Measurements from ENCODE around the gene ANKRD10.

The ANKRD10 gene

DNA sequence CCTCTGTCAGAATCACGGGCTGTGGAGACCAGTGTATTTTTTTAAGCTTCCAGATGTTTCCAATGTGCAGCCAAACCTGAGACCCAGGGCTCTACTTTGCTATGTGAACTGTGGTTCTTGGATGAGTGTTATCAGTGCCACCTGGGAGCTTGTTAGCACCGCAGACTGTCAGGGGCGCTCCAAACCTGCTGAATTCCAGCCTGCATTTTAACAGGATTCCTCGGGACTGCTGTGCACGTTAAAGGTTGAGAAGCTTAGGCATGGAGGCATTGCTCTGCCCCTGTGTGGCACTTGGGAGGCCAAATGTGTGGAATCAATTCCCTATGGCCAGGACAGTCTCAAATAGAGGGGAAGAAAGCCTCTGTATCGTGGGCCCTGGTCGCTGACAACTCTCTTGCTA, 80.3 kb downstream of the ANKRD10 start:
- no peaks in the 10 kb centered on the region for H4K20me1 ChIP-seq (ENCODE audit: insufficient read depth, low read length)
- no peak overlapping the region for H3K4me3 ChIP-seq (ENCODE audit: low read depth in 1 of 2, low read length in 2 of 2)
- no peak for DNase-seq
- peaks cover 16% of the 10 kb centered on the region for H3K27me3 ChIP-seq (ENCODE audit: insufficient read depth, low read length, poor library complexity)
- no peaks in the 10 kb centered on the region for H3K9me3 ChIP-seq (ENCODE audit: insufficient read depth, low read length, severe bottlenecking)
- H3K4me2 ChIP-seq (ENCODE audit: insufficient read depth, low read length), result no peak overlapping the region
- no peak for TF ChIP-seq EZH2 (IDR thresholded peaks at IDR 0.05; ENCODE audit: borderline replicate concordance, low read depth, low read length, severe bottlenecking)
- TF ChIP-seq, protein P1, sequence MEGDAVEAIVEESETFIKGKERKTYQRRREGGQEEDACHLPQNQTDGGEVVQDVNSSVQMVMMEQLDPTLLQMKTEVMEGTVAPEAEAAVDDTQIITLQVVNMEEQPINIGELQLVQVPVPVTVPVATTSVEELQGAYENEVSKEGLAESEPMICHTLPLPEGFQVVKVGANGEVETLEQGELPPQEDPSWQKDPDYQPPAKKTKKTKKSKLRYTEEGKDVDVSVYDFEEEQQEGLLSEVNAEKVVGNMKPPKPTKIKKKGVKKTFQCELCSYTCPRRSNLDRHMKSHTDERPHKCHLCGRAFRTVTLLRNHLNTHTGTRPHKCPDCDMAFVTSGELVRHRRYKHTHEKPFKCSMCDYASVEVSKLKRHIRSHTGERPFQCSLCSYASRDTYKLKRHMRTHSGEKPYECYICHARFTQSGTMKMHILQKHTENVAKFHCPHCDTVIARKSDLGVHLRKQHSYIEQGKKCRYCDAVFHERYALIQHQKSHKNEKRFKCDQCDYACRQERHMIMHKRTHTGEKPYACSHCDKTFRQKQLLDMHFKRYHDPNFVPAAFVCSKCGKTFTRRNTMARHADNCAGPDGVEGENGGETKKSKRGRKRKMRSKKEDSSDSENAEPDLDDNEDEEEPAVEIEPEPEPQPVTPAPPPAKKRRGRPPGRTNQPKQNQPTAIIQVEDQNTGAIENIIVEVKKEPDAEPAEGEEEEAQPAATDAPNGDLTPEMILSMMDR (IDR thresholded peaks at IDR 0.05; ENCODE audit: borderline replicate concordance, extremely low read depth, low read length, poor library complexity, severe bottlenecking), result no peak
- H3K79me2 ChIP-seq (ENCODE audit: insufficient read depth, low read length), result no peaks in the 10 kb centered on the region
- no peak overlapping the region for H3K9ac ChIP-seq (ENCODE audit: low read depth, low read length)
- H3K27ac ChIP-seq (ENCODE audit: low read length), result no peak overlapping the region
- H2AFZ ChIP-seq (ENCODE audit: low read depth, low read length), result no peak overlapping the region
- no peaks in the 10 kb centered on the region for H3K4me1 ChIP-seq (ENCODE audit: insufficient read depth, low read length)
- H3K36me3 ChIP-seq (ENCODE audit: insufficient read depth, low read length), result no peaks in the 10 kb centered on the region
- no peak for ATAC-seq (ENCODE audit: insufficient read depth, low read depth)

DNA sequence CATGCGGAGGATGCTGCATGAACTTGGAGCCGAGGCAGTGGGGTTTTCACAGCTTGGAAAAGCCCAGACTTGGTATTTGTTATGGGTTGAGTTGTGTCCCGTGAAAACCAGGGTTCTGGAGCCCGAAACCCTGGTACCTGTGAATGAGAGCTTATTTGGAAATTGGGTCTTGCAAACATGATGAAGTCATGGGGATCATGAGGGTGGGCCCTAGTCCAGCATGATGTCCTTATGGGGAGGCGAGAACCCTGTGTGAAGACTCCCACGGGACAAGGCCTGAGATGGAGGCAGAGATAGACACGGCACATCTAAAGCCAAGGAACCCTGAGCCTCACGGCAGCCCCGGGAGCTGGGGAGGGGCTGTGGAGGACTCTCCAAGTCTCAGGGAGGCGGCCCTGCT, 82.3 kb downstream of the ANKRD10 start:
- ATAC-seq (ENCODE audit: insufficient read depth, low read depth) (no peak), DNase-seq (no peak)
- no peak overlapping the region for H3K27ac ChIP-seq (ENCODE audit: low read length)
- H4K20me1 ChIP-seq (ENCODE audit: insufficient read depth, low read length), result no peaks in the 10 kb centered on the region
- H3K9me3 ChIP-seq (ENCODE audit: insufficient read depth, low read length, severe bottlenecking), result no peaks in the 10 kb centered on the region
- no peak for TF ChIP-seq EZH2 (IDR thresholded peaks at IDR 0.05; ENCODE audit: borderline replicate concordance, low read depth, low read length, severe bottlenecking)
- TF ChIP-seq, protein P1 (IDR thresholded peaks at IDR 0.05; ENCODE audit: borderline replicate concordance, extremely low read depth, low read length, poor library complexity, severe bottlenecking), result no peak
- H3K9ac ChIP-seq (ENCODE audit: low read depth, low read length), result no peak overlapping the region
- H3K79me2 ChIP-seq (ENCODE audit: insufficient read depth, low read length), result no peaks in the 10 kb centered on the region
- H3K27me3 ChIP-seq (ENCODE audit: insufficient read depth, low read length, poor library complexity), result peaks cover 16% of the 10 kb centered on the region
- H2AFZ ChIP-seq (ENCODE audit: low read depth, low read length), result no peak overlapping the region
- no peak overlapping the region for H3K4me3 ChIP-seq (ENCODE audit: low read depth in 1 of 2, low read length in 2 of 2)
- no peaks in the 10 kb centered on the region for H3K4me1 ChIP-seq (ENCODE audit: insufficient read depth, low read length)
- no peaks in the 10 kb centered on the region for H3K36me3 ChIP-seq (ENCODE audit: insufficient read depth, low read length)
- H3K4me2 ChIP-seq (ENCODE audit: insufficient read depth, low read length), result no peak overlapping the region

DNA sequence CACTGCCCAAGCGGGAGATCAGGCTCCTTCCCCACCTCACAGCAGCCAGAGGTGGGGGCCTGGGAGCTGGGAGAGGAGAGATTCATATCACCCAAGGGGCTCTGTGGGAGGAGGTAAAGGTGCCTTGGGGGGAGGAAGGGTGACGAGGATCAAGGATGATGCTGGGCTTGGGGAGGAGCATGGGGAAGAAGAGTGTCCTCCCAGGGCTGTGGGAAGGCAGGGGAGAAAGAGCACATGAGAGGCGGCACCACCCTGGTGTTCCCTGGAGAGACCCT, 82.7 kb downstream of the ANKRD10 start:
- H4K20me1 ChIP-seq (ENCODE audit: insufficient read depth, low read length), result no peaks in the 10 kb centered on the region
- H3K4me1 ChIP-seq (ENCODE audit: insufficient read depth, low read length), result no peaks in the 10 kb centered on the region
- peaks cover 16% of the 10 kb centered on the region for H3K27me3 ChIP-seq (ENCODE audit: insufficient read depth, low read length, poor library complexity)
- no peak for TF ChIP-seq EZH2 (IDR thresholded peaks at IDR 0.05; ENCODE audit: borderline replicate concordance, low read depth, low read length, severe bottlenecking)
- TF ChIP-seq, protein P1 (IDR thresholded peaks at IDR 0.05; ENCODE audit: borderline replicate concordance, extremely low read depth, low read length, poor library complexity, severe bottlenecking), result no peak
- H3K4me2 ChIP-seq (ENCODE audit: insufficient read depth, low read length), result no peak overlapping the region
- H3K4me3 ChIP-seq (ENCODE audit: low read depth in 1 of 2, low read length in 2 of 2), result no peak overlapping the region
- H3K36me3 ChIP-seq (ENCODE audit: insufficient read depth, low read length), result no peaks in the 10 kb centered on the region
- H3K9ac ChIP-seq (ENCODE audit: low read depth, low read length), result no peak overlapping the region
- DNase-seq (no peak), ATAC-seq (ENCODE audit: insufficient read depth, low read depth) (no peak)
- no peaks in the 10 kb centered on the region for H3K79me2 ChIP-seq (ENCODE audit: insufficient read depth, low read length)
- no peak overlapping the region for H2AFZ ChIP-seq (ENCODE audit: low read depth, low read length)
- no peaks in the 10 kb centered on the region for H3K9me3 ChIP-seq (ENCODE audit: insufficient read depth, low read length, severe bottlenecking)
- H3K27ac ChIP-seq (ENCODE audit: low read length), result no peak overlapping the region
